Stimulated activated CD4-positive, alpha-beta T cell treated with anti-CD3 and anti-CD28 coated beads, Interleukin-12 subunit alpha, Interleukin-12 subunit beta, amount 100 ng/mL, for 24 hours (primary cell): ENCODE measurements around the gene CACNA2D3.

ENCODE experiments used
- DNase-seq, 2 experiments: peaks; one replicate each; pipeline ENCODE4 v3.0.0-alpha.2; 2020; ENCODE audit warnings: low read depth in 2 of 2

The CACNA2D3 gene

GRCh38 chr3:54339608-54340007 is 217.3 kb downstream of the CACNA2D3 start:
- DNase-seq, result no peak

- DNase-seq, result no peak
Measured at GRCh38 chr3:54341811-54342210, 219.5 kb downstream of the CACNA2D3 start.

GRCh38 chr3:54342676-54343075 is 220.3 kb downstream of the CACNA2D3 start:
- no peak for DNase-seq

GRCh38 chr3:54343495-54343894 is 221.1 kb downstream of the CACNA2D3 start:
- no peak for DNase-seq

GRCh38 chr3:54344601-54345231 is 222.4 kb downstream of the CACNA2D3 start:
- DNase-seq, result no peak

GRCh38 chr3:54345847-54346375 is 223.6 kb downstream of the CACNA2D3 start:
- DNase-seq, result no peak

- DNase-seq, result no peak
Measured at GRCh38 chr3:54347060-54347459, 224.7 kb downstream of the CACNA2D3 start.

GRCh38 chr3:54347933-54348332 is 225.6 kb downstream of the CACNA2D3 start:
- DNase-seq, result no peak

- no peak for DNase-seq
Measured at GRCh38 chr3:54349231-54349652, 226.9 kb downstream of the CACNA2D3 start.

- DNase-seq, result no peak
Measured at GRCh38 chr3:54349691-54350090, 227.3 kb downstream of the CACNA2D3 start.

GRCh38 chr3:54353546-54353945 is 231.2 kb downstream of the CACNA2D3 start:
- no peak for DNase-seq

- DNase-seq, result no peak
Measured at GRCh38 chr3:54353946-54354345, 231.6 kb downstream of the CACNA2D3 start.

- no peak for DNase-seq
Measured at GRCh38 chr3:54355800-54356199, 233.4 kb downstream of the CACNA2D3 start.

GRCh38 chr3:54356261-54357045 is 234.1 kb downstream of the CACNA2D3 start:
- DNase-seq, result no peak

GRCh38 chr3:54357301-54357700 is 234.9 kb downstream of the CACNA2D3 start:
- no peak for DNase-seq

- DNase-seq, result no peak
Measured at GRCh38 chr3:54358316-54358715, 236.0 kb downstream of the CACNA2D3 start.

- no peak for DNase-seq
Measured at GRCh38 chr3:54358969-54359694, 236.8 kb downstream of the CACNA2D3 start.

- DNase-seq, result no peak
Measured at GRCh38 chr3:54360320-54360719, 238.0 kb downstream of the CACNA2D3 start.

- no peak for DNase-seq
Measured at GRCh38 chr3:54361746-54362283, 239.5 kb downstream of the CACNA2D3 start.

GRCh38 chr3:54366007-54366750 is 243.8 kb downstream of the CACNA2D3 start:
- DNase-seq, result no peak

- no peak for DNase-seq
Measured at GRCh38 chr3:54366839-54367238, 244.5 kb downstream of the CACNA2D3 start.
